HAP-1 (cell line): ENCODE data around the gene ZNF397.

Experiments used
- DNase-seq, 2 experiments: peaks; one replicate each; pipeline ENCODE4 v3.0.0-alpha.2; 2016 to 2020; ENCODE audit warnings: low spot score in 2 of 2
- H3K27me3 ChIP-seq: fragments of 250-450 bp; sonication (Bioruptor Pico); 2 replicates; pipeline ENCODE4 v1.5.1; 2020; ENCODE audit warnings: low read depth, mild to moderate bottlenecking, moderate library complexity
- H3K36me3 ChIP-seq: fragments of 250-450 bp; sonication (Bioruptor Pico); replicated peaks from 2 replicates; pipeline ENCODE4 v1.5.1; 2020; ENCODE audit warnings: mild to moderate bottlenecking
- H3K4me1 ChIP-seq: fragments of 250-450 bp; sonication (Bioruptor Pico); 2 replicates; pipeline ENCODE4 v1.5.1; 2020; ENCODE audit warnings: mild to moderate bottlenecking
- H3K4me3 ChIP-seq: fragments of 250-450 bp; sonication (Bioruptor Pico); 2 replicates; pipeline ENCODE4 v1.5.1; 2020; ENCODE audit warnings: mild to moderate bottlenecking, moderate library complexity
- H3K9me3 ChIP-seq: fragments of 250-450 bp; sonication (Bioruptor Pico); 2 replicates; pipeline ENCODE4 v1.5.1; 2020; ENCODE audit warnings: mild to moderate bottlenecking, moderate library complexity
- in situ Hi-C: fragments of 300-500 bp; cut with MboI; formaldehyde crosslinking; loops from 3 replicates; pipeline ENCODE4 v1.14.3; 2020; ENCODE audit warnings: low sequenced_read_pairs, inconsistent platforms, mixed read lengths

The ZNF397 gene

GRCh38 chr18:35256947-35257346, 16.1 kb downstream of the ZNF397 start:
- Histone ChIP-seq H3K4me1 (no peaks in the 10 kb centered on the region), H3K4me3 (no peak overlapping the region), H3K27me3 (no peaks in the 10 kb centered on the region), H3K9me3 (no peaks in the 10 kb centered on the region; the same call in 1 of the 2 replicates), H3K36me3 (no peaks in the 10 kb centered on the region)
- in situ Hi-C loops, result no loop called here
- no peak for DNase-seq

- no peak for DNase-seq
- Histone ChIP-seq H3K27me3 (no peaks in the 10 kb centered on the region), H3K9me3 (no peaks in the 10 kb centered on the region), H3K36me3 (no peaks in the 10 kb centered on the region), H3K4me3 (no peak overlapping the region), H3K4me1 (no peaks in the 10 kb centered on the region)
- in situ Hi-C loops, result no loop called here
These were observed 23.6 kb downstream of the ZNF397 start for GRCh38 chr18:35264409-35264808.

GRCh38 chr18:35267161-35267651, 26.4 kb downstream of the ZNF397 start:
- Histone ChIP-seq H3K4me1 (no peaks in the 10 kb centered on the region), H3K4me3 (no peak overlapping the region), H3K36me3 (no peaks in the 10 kb centered on the region), H3K27me3 (no peaks in the 10 kb centered on the region), H3K9me3 (no peaks in the 10 kb centered on the region)
- DNase-seq, result no peak
- in situ Hi-C loops, result no loop called here

- DNase-seq, result no peak
- Histone ChIP-seq H3K4me3 (no peak overlapping the region), H3K36me3 (no peaks in the 10 kb centered on the region), H3K4me1 (no peaks in the 10 kb centered on the region), H3K9me3 (no peaks in the 10 kb centered on the region), H3K27me3 (no peaks in the 10 kb centered on the region)
- in situ Hi-C loops, result no loop called here
These were observed 27.0 kb downstream of the ZNF397 start for GRCh38 chr18:35267809-35268208.

GRCh38 chr18:35268821-35269220, 28.0 kb downstream of the ZNF397 start:
- DNase-seq, result no peak
- H3K9me3 ChIP-seq, result no peaks in the 10 kb centered on the region
- H3K4me1 ChIP-seq, result no peaks in the 10 kb centered on the region
- no peaks in the 10 kb centered on the region for H3K27me3 ChIP-seq
- in situ Hi-C loops, result no loop called here
- no peak overlapping the region for H3K4me3 ChIP-seq
- H3K36me3 ChIP-seq, result no peaks in the 10 kb centered on the region

GRCh38 chr18:35271656-35272055, 30.8 kb downstream of the ZNF397 start:
- no peaks in the 10 kb centered on the region for H3K27me3 ChIP-seq
- no peaks in the 10 kb centered on the region for H3K4me1 ChIP-seq
- no peak overlapping the region for H3K4me3 ChIP-seq
- in situ Hi-C loops, result no loop called here
- H3K36me3 ChIP-seq, result no peaks in the 10 kb centered on the region
- no peak for DNase-seq
- H3K9me3 ChIP-seq, result no peaks in the 10 kb centered on the region

GRCh38 chr18:35276267-35276666, 35.4 kb downstream of the ZNF397 start:
- in situ Hi-C loops, result no loop called here

GRCh38 chr18:35277633-35278032, 36.8 kb downstream of the ZNF397 start:
- H3K27me3 ChIP-seq, result no peaks in the 10 kb centered on the region
- in situ Hi-C loops, result no loop called here
- DNase-seq, result no peak
- no peak overlapping the region for H3K4me3 ChIP-seq
- H3K4me1 ChIP-seq, result no peaks in the 10 kb centered on the region
- H3K36me3 ChIP-seq, result no peaks in the 10 kb centered on the region
- peaks cover 8% of the 10 kb centered on the region for H3K9me3 ChIP-seq

More at GRCh38 chr18:35276267-35276666, 35.4 kb downstream of the ZNF397 start:
- H3K9me3 ChIP-seq, result peaks cover 8% of the 10 kb centered on the region
- H3K27me3 ChIP-seq, result no peaks in the 10 kb centered on the region
- H3K4me1 ChIP-seq, result no peaks in the 10 kb centered on the region
- no peak for DNase-seq
- no peak overlapping the region for H3K4me3 ChIP-seq
- no peaks in the 10 kb centered on the region for H3K36me3 ChIP-seq

GRCh38 chr18:35278085-35278484, 37.3 kb downstream of the ZNF397 start:
- Histone ChIP-seq H3K4me3 (no peak overlapping the region), H3K9me3 (peaks cover 8% of the 10 kb centered on the region), H3K4me1 (no peaks in the 10 kb centered on the region), H3K36me3 (no peaks in the 10 kb centered on the region), H3K27me3 (no peaks in the 10 kb centered on the region)
- in situ Hi-C loops, result no loop called here
- no peak for DNase-seq

- no peaks in the 10 kb centered on the region for H3K36me3 ChIP-seq
- H3K9me3 ChIP-seq, result peaks cover 8% of the 10 kb centered on the region
- H3K4me1 ChIP-seq, result no peaks in the 10 kb centered on the region
- no peaks in the 10 kb centered on the region for H3K27me3 ChIP-seq
- no peak overlapping the region for H3K4me3 ChIP-seq
- in situ Hi-C loops, result no loop called here
- no peak for DNase-seq
These were observed 38.1 kb downstream of the ZNF397 start for GRCh38 chr18:35278969-35279368.

- Histone ChIP-seq H3K27me3 (no peaks in the 10 kb centered on the region), H3K4me1 (no peaks in the 10 kb centered on the region), H3K9me3 (peaks cover 8% of the 10 kb centered on the region), H3K36me3 (no peaks in the 10 kb centered on the region), H3K4me3 (no peak overlapping the region)
- no peak for DNase-seq
- in situ Hi-C loops, result no loop called here
These were observed 41.5 kb downstream of the ZNF397 start for GRCh38 chr18:35282353-35282752.

- no peaks in the 10 kb centered on the region for H3K36me3 ChIP-seq
- in situ Hi-C loops, result no loop called here
These were observed 43.3 kb downstream of the ZNF397 start for GRCh38 chr18:35283923-35284794.

GRCh38 chr18:35284841-35285240, 44.0 kb downstream of the ZNF397 start:
- DNase-seq, result no peak
- H3K4me1 ChIP-seq, result no peaks in the 10 kb centered on the region
- in situ Hi-C loops, result no loop called here
- H3K9me3 ChIP-seq, result no peaks in the 10 kb centered on the region
- H3K4me3 ChIP-seq, result no peak overlapping the region
- H3K27me3 ChIP-seq, result no peaks in the 10 kb centered on the region
- H3K36me3 ChIP-seq, result no peaks in the 10 kb centered on the region

More at GRCh38 chr18:35283923-35284794, 43.3 kb downstream of the ZNF397 start:
- Histone ChIP-seq H3K4me3 (no peak overlapping the region), H3K9me3 (peaks cover 2% of the 10 kb centered on the region; the same call in 1 of the 2 replicates), H3K27me3 (no peaks in the 10 kb centered on the region), H3K4me1 (no peaks in the 10 kb centered on the region)
- DNase-seq, result no peak

- peak in 1 of 2 experiments; percentile 16 for DNase-seq
- Histone ChIP-seq H3K27me3 (no peaks in the 10 kb centered on the region), H3K36me3 (no peaks in the 10 kb centered on the region), H3K4me3 (peak overlapping the region; percentile 83), H3K9me3 (no peaks in the 10 kb centered on the region), H3K4me1 (peaks cover 5% of the 10 kb centered on the region; the same call in 1 of the 2 replicates)
- in situ Hi-C loops, result no loop called here
These were observed 48.5 kb downstream of the ZNF397 start for GRCh38 chr18:35289293-35289692.
